Osteoblast (primary cell): ENCODE measurements around the gene ANTXR2. TPM values are rescaled to one million over a fixed set of nuclear protein-coding genes. Genes with fewer than 3 reads are reported as not detected.
A peak's percentile ranks its signal among the peaks of the same experiment; 100 is the strongest.

Experiments used
- DNase-seq: peaks from one replicate; pipeline ENCODE4 v3.0.0; 2011; ENCODE audit warnings: low spot score, mixed read lengths; ENCODE audit not compliant: insufficient read length; ENCODE audit errors: missing footprints
- H2AFZ ChIP-seq: 2 replicates; pipeline ENCODE4 v1.6.0; 2011; ENCODE audit warnings: mild to moderate bottlenecking, low read length
- H3K27ac ChIP-seq: 2 replicates; pipeline ENCODE4 v1.5.1; 2011; ENCODE audit warnings: mild to moderate bottlenecking, low read depth, low read length, moderate library complexity
- H3K27me3 ChIP-seq: 2 replicates; pipeline ENCODE4 v1.6.0; 2012; ENCODE audit warnings: mild to moderate bottlenecking, control low read depth, inconsistent platforms, low read length, moderate library complexity; ENCODE audit not compliant: insufficient read depth
- H3K36me3 ChIP-seq: 2 replicates; pipeline ENCODE4 v1.5.1; 2011; ENCODE audit warnings: mild to moderate bottlenecking, low read length, control low read depth, moderate library complexity; ENCODE audit not compliant: insufficient read depth
- H3K4me1 ChIP-seq: 2 replicates; pipeline ENCODE4 v1.5.1; 2011; ENCODE audit warnings: mild to moderate bottlenecking, low read length, control low read depth, moderate library complexity; ENCODE audit not compliant: insufficient read depth
- H3K4me2 ChIP-seq: 2 replicates; pipeline ENCODE4 v1.6.0; 2011; ENCODE audit warnings: mild to moderate bottlenecking, low read length; ENCODE audit not compliant: insufficient read depth
- H3K4me3 ChIP-seq: fragments of 200-600 bp; sonication (generic); 3 replicates; pipeline ENCODE4 v1.5.1; 2012; ENCODE audit warnings: mild to moderate bottlenecking, low read length, inconsistent platforms; ENCODE audit not compliant: insufficient read depth
- H3K79me2 ChIP-seq: 2 replicates; pipeline ENCODE4 v1.6.0; 2012; ENCODE audit warnings: mild to moderate bottlenecking, low read length, control low read depth, inconsistent platforms; ENCODE audit not compliant: insufficient read depth
- H3K9me3 ChIP-seq: 2 replicates; pipeline ENCODE4 v1.5.1; 2011; ENCODE audit warnings: low read depth, low read length, control low read depth
- H4K20me1 ChIP-seq: 2 replicates; pipeline ENCODE4 v1.6.0; 2012; ENCODE audit warnings: mild to moderate bottlenecking, low read length, control low read depth; ENCODE audit not compliant: insufficient read depth
- CTCF ChIP-seq: IDR thresholded peaks from 2 replicates; pipeline ENCODE4 v1.5.1; 2011; ENCODE audit warnings: mild to moderate bottlenecking, low read depth, low read length, moderate library complexity; ENCODE audit errors: extremely low read depth
- total RNA-seq: library from RNA; depleted of rRNA; stranded (reverse); fragments of >200 nt; gene quantifications from 2 replicates; pipeline ENCODE4 v1.2.3, GENCODE V29; 2012

Gene ANTXR2
- total RNA-seq, 1 donor, result 97.4 TPM

GRCh38 chr4:80060804-80061203, 12.2 kb downstream of the ANTXR2 start:
- peaks cover 64% of the 10 kb centered on the region for H3K79me2 ChIP-seq
- no peaks in the 10 kb centered on the region for H4K20me1 ChIP-seq
- H3K36me3 ChIP-seq, result peaks cover 26% of the 10 kb centered on the region

GRCh38 chr4:80058740-80059139, 14.3 kb downstream of the ANTXR2 start:
- Histone ChIP-seq H4K20me1 (no peaks in the 10 kb centered on the region), H3K4me3 (no peak overlapping the region), H3K27me3 (no peaks in the 10 kb centered on the region), H3K4me2 (no peak overlapping the region), H2AFZ (no peak overlapping the region), H3K4me1 (peaks cover 7% of the 10 kb centered on the region), H3K36me3 (peaks cover 28% of the 10 kb centered on the region), H3K9me3 (no peaks in the 10 kb centered on the region), H3K27ac (peak overlapping the region; percentile 47), H3K79me2 (peaks cover 52% of the 10 kb centered on the region)
- DNase-seq, result no peak
- no peak for TF ChIP-seq CTCF

More at GRCh38 chr4:80060804-80061203, 12.2 kb downstream of the ANTXR2 start:
- Histone ChIP-seq H3K27me3 (no peaks in the 10 kb centered on the region), H3K4me3 (no peak overlapping the region), H3K4me2 (no peak overlapping the region), H3K27ac (no peak overlapping the region), H2AFZ (no peak overlapping the region), H3K9me3 (no peaks in the 10 kb centered on the region), H3K4me1 (peaks cover 7% of the 10 kb centered on the region)
- no peak for TF ChIP-seq CTCF
- no peak for DNase-seq

GRCh38 chr4:80054375-80054774, 18.7 kb downstream of the ANTXR2 start:
- peaks cover 47% of the 10 kb centered on the region for H3K79me2 ChIP-seq
- no peaks in the 10 kb centered on the region for H4K20me1 ChIP-seq
- H2AFZ ChIP-seq, result no peak overlapping the region
- H3K4me3 ChIP-seq, result no peak overlapping the region
- H3K9me3 ChIP-seq, result no peaks in the 10 kb centered on the region
- peaks cover 41% of the 10 kb centered on the region for H3K36me3 ChIP-seq
- H3K27ac ChIP-seq, result no peak overlapping the region
- H3K4me1 ChIP-seq, result peaks cover 9% of the 10 kb centered on the region
- no peak for TF ChIP-seq CTCF
- no peaks in the 10 kb centered on the region for H3K27me3 ChIP-seq
- no peak overlapping the region for H3K4me2 ChIP-seq
- no peak for DNase-seq

- no peaks in the 10 kb centered on the region for H3K27me3 ChIP-seq
- TF ChIP-seq CTCF, result no peak
- DNase-seq, result no peak
- H3K4me2 ChIP-seq, result no peak overlapping the region
- peaks cover 41% of the 10 kb centered on the region for H3K36me3 ChIP-seq
- no peaks in the 10 kb centered on the region for H3K9me3 ChIP-seq
- peaks cover 44% of the 10 kb centered on the region for H3K79me2 ChIP-seq
- no peak overlapping the region for H3K27ac ChIP-seq
- H3K4me3 ChIP-seq, result no peak overlapping the region
- H3K4me1 ChIP-seq, result peaks cover 12% of the 10 kb centered on the region
- no peaks in the 10 kb centered on the region for H4K20me1 ChIP-seq
- H2AFZ ChIP-seq, result no peak overlapping the region
Measured at GRCh38 chr4:80053140-80053910, 19.7 kb downstream of the ANTXR2 start.
